Stimulated activated CD4-positive, alpha-beta T cell treated with anti-CD3 and anti-CD28 coated beads, Interleukin-4, amount 100 ng/mL, for 1 hour (primary cell): Measurements from ENCODE around the gene CHTF18.
"Not testable (repeated sequence)": the region's sequence is repeated elsewhere in the genome, so short reads cannot be mapped to it uniquely, and the experiment has no call there.

Source experiments
- DNase-seq: peaks from one replicate; pipeline ENCODE4 v3.0.0-alpha.2; 2020

The CHTF18 gene

DNA sequence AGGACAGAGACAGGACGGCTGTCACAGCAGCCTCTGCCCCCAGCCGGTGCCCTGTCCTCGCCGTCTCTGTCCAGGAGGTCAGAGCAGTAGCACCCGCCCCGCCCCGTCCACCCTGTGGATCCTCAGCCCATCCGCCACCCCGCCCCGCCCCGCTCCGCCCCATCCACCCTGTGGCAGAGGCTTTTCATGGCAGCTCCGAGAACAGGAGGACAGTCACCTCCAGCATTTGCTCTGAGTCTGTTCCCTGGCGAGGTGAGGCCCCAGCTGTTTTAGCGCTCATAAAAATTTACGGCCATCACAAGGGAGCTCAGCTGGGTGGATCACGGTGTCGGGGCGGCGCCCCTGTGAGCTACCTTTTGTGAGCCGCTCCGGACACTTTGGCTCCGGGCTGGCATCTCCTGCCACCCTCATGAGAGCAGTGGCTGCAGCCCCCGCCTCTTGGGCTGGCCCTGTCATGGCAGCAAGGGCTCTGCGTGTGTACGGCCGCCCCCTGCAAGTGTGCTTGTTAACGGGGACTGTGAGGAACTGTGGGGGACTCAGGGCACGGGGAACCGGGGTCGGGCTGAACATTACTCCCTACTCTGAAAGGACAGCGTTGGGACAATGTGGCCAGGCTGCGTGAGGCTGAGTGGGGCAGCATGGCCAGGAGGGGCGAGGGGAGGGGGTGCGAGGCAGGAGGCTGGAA is 44.4 kb downstream of the CHTF18 start:
- DNase-seq: no peak

DNA sequence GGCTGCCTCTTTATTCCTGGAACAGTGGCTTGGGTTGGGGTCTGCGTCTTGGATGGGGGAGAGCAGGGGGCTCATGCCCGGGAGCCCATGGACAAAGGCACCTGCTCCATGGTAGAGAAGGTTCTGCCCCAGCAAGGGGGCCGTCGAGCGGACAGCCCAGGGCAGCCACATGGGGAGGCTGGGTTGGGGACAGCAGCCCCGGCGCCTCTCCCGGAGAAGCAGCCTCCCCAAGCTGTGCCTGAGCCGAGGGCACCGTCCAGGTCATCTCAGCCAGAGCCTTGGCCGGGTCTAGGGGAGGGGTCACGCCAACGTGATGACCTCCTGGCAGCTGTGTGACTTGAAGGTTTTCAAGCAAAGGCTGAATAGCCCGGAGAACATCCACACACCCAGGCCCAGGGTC is 45.0 kb downstream of the CHTF18 start:
- no peak for DNase-seq

DNA sequence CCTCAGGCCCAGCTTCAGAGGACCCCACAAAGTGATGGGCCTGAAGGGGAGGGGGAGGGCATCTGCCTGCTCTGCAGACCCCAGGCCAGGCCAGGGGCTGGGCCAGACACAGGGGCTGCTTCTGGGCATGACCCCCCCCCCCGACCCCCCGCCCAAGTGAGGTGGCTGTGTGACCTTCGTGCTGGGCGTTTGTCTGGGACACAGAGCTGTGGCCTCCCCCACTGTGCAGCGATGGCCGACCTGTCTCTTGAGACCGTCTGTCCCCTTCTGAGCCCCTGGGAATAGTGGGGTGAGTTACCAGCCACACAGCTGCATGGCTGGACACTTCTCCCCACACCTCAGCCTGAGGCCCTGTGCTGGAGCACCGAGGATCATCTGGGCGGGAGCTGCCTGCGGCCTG is 47.0 kb downstream of the CHTF18 start:
- DNase-seq: no peak

DNA sequence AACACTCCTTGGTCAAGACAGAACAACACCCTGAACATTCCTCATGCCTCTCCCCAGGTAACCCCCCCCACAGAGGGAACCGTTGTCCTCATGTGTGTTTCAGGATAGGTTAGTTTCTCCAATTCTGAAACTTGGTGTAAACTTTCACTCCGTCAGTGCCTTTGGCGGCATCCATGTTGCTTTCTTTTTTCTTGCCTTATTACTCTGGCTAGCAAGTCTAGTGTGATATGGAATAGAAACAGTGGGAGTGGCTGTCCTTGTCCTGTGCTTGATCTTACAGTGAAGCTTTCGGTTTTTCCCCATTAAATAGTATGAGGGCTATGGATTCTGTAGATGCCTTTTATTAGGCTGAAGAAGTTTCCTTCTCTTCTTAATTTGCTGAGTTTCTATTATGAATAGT is 47.8 kb downstream of the CHTF18 start:
- no peak for DNase-seq

DNA sequence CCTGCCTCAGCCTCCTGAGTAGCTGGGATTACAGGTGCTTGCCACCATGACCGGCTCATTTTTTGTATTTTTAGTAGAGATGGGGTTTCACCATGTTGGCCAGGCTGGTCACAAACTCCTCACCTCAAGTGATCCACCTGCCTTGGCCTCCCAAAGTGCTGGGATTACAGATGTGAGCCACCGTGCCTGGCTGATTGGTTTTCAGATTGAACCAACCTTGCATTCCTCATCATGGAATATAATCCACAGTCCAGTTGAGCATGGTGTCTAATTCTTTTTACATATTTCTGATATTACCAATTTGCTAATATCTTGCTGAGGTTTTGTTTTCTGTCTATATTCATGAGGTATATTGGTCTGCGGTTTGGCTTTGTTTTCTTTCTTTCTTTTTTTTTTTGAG is 48.4 kb downstream of the CHTF18 start:
- not testable (repeated sequence) for DNase-seq

DNA sequence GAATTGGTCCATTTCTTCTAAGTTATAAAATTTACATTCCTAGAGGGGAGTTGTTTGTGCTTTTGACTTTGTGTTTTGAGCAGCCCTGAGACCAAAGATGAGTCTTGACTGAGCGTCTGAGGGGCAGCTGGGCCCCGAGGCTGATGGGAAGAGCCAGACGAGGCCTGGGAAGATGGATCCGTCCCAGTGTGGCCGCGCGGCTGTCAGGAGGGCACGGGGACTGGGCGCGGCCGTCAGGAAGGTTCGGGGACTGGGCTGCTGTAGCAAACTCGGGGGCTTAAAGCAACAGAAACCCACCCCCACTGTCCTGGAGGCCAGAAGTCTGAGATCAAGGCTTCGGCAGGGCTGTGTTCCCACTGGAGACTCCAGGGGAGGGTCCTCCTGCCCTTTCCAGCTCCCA is 50.3 kb downstream of the CHTF18 start:
- no peak for DNase-seq

DNA sequence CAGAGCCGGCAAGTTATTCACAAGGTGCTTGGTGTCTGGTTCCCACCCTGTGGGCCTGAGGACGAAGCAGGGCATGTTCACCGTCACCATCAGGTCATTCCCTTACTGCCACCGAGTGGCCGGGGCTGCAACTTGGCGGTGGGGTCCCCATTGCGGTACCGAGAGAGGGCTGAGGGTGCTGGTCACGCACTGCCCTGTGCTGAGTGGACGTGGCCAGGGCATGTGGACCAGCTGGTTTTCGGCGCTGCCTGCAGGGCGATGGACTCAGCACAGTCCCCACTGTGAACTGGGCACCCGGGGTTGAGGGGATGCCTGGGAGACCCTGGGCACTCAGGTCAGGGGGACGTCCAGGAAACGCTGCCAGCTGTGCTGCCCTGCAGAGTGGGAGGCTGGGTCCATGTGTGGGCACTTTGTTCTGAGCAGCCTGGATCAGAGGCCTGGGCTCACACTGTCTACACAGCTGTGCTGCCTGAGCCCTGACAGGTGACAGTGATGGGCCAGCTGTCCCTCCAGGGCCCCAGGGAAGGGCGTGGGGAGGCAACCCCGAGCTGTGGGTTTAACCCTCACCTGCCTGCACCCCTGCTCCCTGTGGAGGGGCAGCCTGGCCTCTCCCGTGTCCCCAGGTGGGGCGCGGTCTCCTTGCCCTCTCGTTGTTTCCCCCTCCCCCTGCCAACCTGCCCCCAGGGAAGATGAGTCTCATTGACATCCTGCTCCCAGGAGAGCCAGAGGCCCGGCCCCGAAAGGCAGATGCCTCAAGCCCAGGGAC is 51.4 kb downstream of the CHTF18 start:
- no peak for DNase-seq

DNA sequence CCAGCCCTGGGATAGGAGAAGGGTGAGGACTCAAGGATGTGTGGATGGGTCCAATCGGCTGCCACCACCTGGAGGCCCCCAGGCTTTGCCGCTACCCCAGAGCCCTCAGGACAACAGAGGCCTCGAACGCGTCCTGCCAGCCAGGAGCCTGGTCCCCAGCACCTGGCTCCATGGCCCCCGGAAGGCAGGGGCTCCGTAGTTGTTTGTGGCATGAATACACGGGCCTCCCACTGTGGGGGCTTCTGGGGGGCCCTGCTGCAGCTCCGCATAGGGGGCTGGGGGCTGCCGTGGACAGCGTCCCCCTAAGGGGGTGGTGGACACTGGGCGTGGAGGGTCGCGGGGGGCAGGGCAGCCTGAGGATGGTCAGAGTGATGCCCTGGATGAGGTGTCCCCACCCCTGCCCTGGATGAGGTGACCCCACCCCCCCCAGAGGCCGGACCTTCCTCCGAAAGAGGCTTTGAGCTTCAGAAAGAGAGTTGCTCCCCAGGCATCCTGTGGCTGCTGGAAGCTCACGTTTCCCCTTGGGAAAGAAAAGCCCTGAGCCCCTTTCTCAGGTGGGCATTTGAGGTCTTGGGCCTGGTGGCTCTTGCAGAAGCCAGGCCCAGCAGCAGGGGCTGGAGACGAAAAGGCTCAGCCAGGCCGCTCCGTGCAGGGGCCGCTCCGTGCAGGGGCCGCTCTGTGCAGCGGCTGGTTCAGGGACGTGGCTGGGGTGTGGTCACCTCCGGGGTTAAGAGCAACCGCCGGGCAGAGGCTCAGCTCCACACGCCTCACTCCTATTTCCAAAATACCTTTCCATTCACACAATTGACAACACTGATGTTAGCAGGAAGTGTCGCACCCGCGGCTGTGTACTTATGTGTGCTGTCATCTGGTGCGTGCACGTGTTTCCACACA is 52.4 kb downstream of the CHTF18 start:
- DNase-seq: no peak

DNA sequence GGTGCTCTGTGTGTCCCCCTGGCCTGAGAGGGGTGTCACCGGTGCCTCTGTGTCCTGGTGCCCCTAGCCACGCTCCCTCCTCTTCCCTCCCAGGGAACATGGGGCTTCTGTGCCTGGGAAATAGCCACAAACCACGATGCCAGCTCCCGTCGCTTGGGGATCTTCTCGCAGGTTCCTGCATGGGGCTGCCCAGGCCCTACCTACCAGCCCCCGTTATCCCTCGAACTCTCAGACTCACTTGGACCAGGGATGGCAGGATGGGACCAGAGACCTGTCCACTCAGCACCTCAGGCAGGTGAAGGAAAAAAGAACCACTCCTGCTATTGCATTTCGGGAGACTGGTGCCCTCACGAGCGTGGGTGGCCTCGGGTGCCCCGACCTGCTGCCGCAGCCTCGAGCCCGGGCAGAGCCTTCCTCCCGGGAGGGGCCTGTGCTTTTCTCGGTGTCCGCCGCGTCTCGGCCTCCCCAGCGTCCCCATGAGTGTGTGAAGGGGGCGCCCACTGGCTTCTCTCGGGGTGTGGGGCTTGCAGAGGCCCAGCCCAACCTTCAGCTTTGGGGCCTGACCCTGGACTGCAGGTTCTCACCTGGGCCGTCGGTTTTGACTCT is 53.1 kb downstream of the CHTF18 start:
- DNase-seq: no peak

DNA sequence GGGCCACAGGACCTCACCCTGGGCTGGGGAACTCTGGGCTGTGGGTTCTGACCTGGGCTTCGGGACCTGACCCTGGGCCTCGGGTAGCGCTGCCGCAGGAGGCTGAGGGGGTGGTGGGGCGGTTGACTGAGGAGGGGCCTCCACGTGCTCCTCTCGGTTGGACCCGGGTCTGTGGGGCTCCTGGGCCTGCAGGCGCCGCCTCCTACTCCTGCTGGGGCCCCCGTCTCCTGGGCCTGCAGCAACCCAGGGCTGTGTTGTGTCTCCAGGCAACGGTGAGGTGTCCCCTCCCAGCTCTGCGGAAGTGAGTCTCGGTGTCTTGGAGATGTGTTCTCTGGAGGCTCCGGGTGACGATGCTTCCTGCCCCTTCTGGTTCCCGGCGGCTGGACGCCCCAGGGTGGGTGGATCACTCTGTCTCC is 53.6 kb downstream of the CHTF18 start:
- no peak for DNase-seq

DNA sequence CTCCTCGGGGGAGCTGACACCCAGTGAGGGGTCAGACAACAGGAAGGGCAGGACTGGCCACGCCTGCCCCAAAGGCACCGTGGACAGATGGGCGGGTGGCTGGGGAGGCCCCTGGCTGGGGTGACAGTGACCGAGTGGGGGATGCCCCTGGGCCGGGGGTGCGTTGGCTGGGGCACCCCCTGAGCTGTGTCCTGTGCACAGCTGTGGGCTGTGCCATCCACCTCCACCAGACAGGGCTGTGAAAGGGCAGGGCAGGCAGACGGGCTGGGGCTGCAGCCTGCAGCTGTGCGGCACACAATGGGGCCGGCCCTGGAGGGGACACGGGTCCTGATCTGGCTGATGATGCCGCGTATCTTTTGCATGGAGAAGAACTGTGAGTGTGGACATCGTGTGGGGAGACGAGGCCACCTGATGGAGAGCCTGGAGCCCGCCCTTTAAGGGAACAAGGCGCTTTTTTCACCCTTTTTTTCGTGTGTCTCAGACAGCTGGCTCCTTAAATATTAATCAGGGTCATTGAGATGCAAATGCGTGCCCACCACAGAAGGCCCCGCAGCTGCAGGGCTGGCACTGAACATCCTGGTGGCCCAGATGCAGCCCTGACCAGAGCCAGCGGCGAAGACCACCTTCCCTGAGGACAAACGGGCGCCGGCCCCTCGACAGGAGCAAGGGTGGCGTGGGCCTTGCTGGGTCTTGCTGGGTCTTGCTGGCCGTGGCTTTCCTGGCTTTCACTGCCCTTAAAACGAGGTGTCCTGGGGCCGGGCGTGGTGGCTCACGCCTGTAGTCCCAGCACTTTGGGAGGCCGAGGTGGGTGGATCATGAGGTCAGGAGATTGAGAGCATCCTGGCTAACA is 54.5 kb downstream of the CHTF18 start:
- DNase-seq: no peak

DNA sequence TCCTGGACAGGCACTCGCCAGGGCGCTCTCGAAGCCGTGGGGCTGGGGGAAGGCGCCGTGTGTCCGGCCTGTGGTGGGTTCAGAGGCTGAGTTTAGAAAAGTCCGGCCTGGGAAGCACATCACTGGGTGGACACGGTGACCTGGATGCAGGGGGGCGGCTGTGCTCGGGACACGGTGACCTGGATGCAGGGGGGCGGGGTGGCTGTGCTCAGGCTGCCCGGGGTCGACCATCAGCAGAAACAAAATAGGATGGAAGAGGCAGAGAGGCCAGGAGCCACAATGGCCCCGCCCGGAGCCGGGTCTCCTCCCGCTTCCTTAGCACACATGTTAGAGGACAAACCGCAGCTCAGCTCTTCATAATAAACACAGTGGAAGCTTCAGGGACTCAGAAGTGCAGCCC is 55.4 kb downstream of the CHTF18 start:
- DNase-seq: no peak

DNA sequence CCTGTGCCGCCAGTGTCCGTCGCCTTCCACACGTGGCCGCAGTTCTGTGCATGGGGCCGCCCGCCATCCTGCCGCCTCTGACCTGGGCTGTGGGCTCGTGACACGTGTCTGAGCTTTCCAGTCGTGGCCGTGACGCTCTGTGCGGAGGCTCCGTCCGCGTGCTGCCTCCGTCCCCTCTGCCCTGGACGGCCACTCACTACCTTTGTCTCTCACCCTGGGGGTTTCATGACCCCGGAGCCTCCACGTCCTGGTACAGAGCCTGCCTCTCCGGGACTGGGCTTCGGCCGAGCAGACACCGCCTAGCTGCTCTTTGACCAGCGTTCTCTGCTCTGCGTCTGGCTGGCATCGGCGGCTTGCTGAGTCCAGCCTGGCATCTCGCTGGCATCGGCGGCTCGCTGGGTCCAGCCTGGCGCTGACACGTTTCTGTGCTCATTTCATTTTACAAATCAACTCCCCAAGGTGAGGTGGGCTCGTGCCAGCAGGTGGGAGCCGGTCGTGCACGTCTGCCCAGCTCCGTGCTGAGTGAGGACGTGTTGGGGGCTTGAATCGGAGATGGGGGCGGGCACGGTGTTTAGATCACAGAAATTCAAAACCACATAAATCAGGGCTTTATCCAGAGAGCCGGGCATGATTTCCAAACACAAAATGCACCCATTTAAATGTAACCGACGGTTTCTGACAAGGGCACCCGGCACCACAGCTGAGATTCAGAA is 56.4 kb downstream of the CHTF18 start:
- DNase-seq: no peak

DNA sequence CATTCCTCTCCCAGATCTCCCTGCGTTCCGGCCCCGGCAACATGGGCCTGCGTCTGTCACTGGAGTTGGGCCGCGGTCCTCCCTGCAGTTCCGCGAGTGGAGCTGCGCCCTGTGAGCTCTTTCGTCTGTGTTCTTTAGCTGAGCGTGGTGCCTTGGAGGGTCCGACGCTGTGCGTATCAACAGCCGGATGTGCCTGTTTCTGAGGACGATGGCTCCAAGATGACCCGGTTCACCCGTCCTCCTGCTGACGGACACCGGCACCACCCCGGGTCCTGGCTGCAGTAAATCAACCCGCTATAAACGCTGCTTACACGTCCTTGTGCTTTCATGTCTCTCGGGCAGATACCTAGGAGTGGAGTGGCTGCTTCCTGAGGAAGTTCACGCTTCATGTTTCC is 56.9 kb downstream of the CHTF18 start:
- DNase-seq: no peak

DNA sequence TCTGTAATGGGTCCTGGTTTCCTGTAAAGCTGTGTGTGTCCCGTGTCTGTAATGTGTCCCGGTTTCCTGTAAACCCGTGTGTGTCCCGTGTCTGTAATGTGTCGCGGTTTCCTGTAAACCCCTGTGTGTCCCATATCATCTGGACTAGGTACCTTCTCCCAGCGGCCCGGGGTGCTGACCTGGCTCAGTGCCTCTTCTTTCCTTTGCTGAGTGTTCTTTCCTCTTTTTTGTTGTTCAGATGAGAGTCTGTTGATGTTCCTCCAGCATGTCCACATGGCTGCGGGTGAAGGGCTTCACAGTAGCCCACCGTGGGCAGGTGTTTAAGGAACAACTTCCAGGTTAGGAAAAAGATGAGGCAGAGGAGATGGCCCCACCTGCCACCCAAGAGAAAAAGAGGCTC is 58.7 kb downstream of the CHTF18 start:
- DNase-seq: no peak
